ENCODE measurements around the gene MTCL3.
A peak's percentile ranks its signal among the peaks of the same experiment; 100 is the strongest.

MTCL3 gene

DNA sequence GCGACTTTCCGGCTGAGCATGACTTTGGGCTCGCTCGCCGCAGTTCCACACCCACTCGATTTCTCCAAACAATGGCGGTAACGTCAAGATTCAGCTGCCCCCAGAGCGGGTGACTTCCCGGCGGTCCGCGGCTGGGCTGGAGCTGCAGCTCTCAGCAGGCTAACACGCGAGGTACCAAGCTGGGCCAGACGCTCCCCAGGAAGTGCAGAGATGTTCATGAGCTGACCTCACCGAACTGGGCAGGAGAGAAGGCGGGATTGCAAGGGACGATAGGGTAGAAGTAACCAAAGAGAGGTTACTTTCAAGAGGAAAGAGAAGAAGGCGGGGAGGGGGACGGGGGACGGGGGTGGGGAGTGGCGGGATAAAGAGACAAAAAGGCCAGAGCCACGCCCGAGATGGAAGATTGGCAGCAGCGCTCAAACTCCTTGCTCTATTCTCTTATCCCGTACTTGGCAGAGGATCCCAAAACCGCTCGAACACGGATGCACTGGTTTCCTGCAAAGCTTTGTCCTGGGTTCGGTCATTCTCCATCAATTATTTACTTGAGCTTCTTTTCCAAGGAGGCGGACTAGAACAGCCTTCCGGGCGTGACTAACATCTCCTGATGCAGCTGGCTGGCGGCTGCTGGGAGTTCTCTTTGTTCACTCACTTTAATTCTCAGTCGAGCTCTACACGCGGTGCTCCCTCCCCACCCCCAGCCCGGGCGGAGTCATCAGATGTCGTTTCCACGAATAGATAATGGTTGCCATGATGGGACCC is at the start of gene MTCL3:
Gene MTCL3 (minus strand): TSS at position 626 of the 759 bp plus-strand sequence.
- Mint-ChIP-seq H3K36me3 (no peaks in the 10 kb centered on the region), H3K27ac (no peak within 1 kb of the TSS), H3K4me3 (peak within 1 kb of the TSS in 3 of 4 donors; percentile 30 to 60 (median 52)), H3K4me1 (peaks cover 16 to 19% (median 18%) of the 10 kb centered on the region in 3 donors), H3K27me3 (peaks cover 31% of the 10 kb centered on the region), H3K9me3 (no peaks in the 10 kb centered on the region)

DNA sequence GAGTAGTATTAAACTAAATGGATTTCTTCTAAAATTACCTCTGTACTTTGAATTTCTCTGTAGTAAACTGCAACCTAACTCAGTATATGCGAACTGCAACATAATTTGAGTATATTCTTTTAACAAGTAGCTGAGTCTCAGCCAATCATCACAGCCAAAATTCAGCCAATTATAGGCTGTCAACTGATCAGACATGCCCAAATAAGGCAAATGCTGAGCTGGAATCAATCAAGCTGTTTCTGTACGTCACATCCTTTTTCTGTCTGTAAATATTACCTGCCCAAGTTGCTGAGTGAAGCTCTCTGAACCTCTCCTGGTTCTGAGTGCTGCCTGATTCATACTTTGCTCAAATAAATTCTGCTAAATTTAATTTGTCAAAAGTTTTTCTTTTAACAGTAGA is 48.3 kb upstream of the MTCL3 start:
- H3K27ac Mint-ChIP-seq, result no peak overlapping the region
- no peaks in the 10 kb centered on the region for H3K9me3 Mint-ChIP-seq
- H3K4me3 Mint-ChIP-seq, result no peak overlapping the region
- H3K27me3 Mint-ChIP-seq, result no peaks in the 10 kb centered on the region
- peaks cover 4 to 6% (median 5%) of the 10 kb centered on the region in 3 donors for H3K4me1 Mint-ChIP-seq
- no peaks in the 10 kb centered on the region for H3K36me3 Mint-ChIP-seq

DNA sequence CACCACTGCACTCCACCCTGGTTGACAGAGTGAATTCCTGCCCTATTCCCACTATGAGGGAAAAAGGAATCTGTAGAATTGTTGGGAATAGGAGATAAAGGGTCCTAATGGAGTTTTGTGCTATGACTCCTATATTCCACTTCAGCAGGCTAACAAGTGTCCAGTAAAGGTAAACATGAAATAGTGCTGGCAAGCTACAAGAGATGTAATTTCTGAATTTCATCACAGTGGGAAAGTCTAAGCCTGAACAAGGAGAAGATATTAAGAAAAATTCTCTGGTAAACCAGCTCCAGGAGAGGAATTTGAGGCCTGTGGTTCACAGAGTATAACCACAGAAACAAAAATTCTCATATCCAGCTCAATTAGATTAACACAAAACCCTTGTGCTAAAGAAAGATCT is 47.5 kb upstream of the MTCL3 start:
- Mint-ChIP-seq H3K36me3 (no peaks in the 10 kb centered on the region), H3K4me3 (no peak overlapping the region), H3K9me3 (no peaks in the 10 kb centered on the region), H3K27ac (no peak overlapping the region), H3K27me3 (no peaks in the 10 kb centered on the region), H3K4me1 (peaks cover 4 to 6% (median 5%) of the 10 kb centered on the region in 3 donors)

DNA sequence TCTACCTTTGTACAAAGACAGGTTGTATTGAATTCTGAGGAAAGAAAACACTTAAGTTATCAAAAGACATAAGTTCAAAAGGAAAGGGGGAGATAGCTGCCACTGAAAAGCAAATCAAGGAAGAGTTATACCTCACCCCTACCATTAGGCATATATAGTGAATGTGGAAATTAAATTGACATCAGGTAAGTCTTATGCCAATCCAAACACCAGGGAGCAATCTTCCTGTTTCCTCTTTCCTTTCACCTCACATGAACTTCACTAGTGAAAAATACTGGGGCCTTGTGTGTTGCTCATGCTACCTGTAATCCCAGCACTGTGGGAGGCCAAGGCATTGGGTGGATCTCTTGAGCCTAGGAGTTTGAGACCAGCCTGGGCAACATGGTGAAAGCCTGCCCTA is 47.0 kb upstream of the MTCL3 start:
- no peaks in the 10 kb centered on the region for H3K27me3 Mint-ChIP-seq
- H3K36me3 Mint-ChIP-seq, result no peaks in the 10 kb centered on the region
- peaks cover 0 to 6% (median 5%) of the 10 kb centered on the region in 3 donors for H3K4me1 Mint-ChIP-seq
- no peak overlapping the region for H3K4me3 Mint-ChIP-seq
- H3K9me3 Mint-ChIP-seq, result no peaks in the 10 kb centered on the region
- H3K27ac Mint-ChIP-seq, result no peak overlapping the region

DNA sequence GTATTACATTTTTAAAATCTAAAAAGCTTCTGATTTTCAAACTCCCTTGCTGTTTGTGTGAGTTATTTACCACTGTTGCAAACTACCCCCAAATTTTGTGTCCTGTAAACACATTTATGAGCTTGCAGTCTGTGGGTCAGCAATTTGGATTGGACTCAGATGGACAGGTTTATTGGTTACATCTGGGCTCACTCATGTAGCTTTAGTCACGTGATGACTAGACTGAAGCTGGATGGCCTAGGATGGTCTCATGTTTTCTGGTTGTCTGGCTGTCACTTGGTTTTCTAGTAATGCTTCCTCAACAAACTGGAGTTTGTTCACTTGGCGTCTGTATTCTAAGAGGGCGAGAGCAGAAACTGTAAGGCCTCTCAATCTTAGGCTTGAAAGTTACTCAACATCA is 45.6 kb upstream of the MTCL3 start:
- Mint-ChIP-seq H3K27ac (no peak overlapping the region), H3K27me3 (no peaks in the 10 kb centered on the region), H3K4me1 (no peaks in the 10 kb centered on the region), H3K36me3 (no peaks in the 10 kb centered on the region), H3K4me3 (no peak overlapping the region), H3K9me3 (no peaks in the 10 kb centered on the region)

DNA sequence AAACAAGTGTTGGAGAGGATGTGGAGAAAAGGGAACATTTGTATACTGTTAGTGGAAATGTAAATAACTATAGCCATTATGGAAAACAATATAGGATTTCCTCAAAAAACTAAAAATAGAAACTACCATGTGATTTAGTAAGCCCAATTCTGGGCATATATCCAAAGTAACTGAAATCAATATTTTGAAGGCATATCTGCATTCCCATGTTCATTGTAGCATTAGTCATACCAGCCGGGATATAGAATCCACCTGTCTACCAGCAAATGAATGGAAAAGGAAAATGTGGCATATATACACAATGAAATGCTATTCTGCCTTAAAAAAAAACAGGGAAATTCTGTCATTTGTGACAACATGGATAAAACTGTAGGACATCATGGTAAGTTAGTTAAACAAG is 42.5 kb upstream of the MTCL3 start:
- Mint-ChIP-seq H3K4me1 (no peaks in the 10 kb centered on the region), H3K27ac (no peak overlapping the region), H3K36me3 (no peaks in the 10 kb centered on the region), H3K9me3 (no peaks in the 10 kb centered on the region), H3K4me3 (no peak overlapping the region), H3K27me3 (no peaks in the 10 kb centered on the region)

DNA sequence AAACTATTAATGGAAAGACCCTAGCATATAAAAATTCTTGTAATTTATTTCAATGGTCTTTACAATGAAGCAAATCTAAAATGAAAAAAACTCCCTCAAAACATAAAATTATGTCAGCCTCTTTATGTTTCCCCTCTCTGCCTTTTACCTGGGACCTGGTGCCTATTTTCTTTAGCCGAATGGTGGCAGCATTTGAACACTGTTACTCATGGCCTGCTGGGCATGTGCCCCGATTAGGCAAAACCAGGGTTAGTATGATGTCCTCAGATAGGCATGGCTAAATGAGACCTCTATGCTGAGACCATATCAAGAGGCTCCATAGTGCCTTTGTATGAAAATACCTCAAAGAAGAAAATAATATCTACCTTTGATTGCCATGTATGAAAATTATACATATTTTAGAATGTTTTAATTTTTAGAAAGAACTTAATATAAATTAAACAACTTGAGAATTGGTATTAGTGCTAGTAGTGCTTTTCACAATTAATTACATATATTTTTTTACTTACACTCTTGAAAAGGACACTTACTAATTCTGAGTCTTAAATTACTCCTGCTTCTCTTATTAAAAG is 35.4 kb upstream of the MTCL3 start:
- H3K27me3 Mint-ChIP-seq, result peaks cover 3% of the 10 kb centered on the region

DNA sequence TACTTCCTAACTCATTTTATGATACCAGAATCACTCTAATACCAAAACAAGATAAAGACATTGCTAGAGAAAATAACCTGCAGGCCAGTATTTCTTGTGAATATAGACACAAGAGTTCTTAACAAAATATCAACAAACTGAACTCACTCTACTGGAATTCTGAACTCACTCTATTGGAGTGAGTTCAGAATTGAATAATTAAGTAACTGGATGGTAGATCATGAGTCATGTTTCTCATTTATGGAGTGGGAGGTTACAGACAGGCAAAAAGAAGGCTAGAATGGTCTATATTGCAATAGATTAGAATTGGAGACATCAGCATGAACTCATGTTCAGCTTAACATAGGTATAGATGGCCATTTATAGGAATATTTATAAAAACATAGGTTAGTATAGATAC is 31.3 kb upstream of the MTCL3 start:
- H3K9me3 Mint-ChIP-seq, result no peaks in the 10 kb centered on the region
- H3K4me1 Mint-ChIP-seq, result no peaks in the 10 kb centered on the region
- no peak overlapping the region for H3K4me3 Mint-ChIP-seq
- no peak overlapping the region for H3K27ac Mint-ChIP-seq
- peaks cover 6% of the 10 kb centered on the region for H3K27me3 Mint-ChIP-seq
- no peaks in the 10 kb centered on the region for H3K36me3 Mint-ChIP-seq

More for the DNA sequence above, 35.4 kb upstream of the MTCL3 start:
- Mint-ChIP-seq H3K27ac (no peak overlapping the region), H3K36me3 (no peaks in the 10 kb centered on the region), H3K9me3 (no peaks in the 10 kb centered on the region), H3K4me1 (no peaks in the 10 kb centered on the region), H3K4me3 (no peak overlapping the region)

DNA sequence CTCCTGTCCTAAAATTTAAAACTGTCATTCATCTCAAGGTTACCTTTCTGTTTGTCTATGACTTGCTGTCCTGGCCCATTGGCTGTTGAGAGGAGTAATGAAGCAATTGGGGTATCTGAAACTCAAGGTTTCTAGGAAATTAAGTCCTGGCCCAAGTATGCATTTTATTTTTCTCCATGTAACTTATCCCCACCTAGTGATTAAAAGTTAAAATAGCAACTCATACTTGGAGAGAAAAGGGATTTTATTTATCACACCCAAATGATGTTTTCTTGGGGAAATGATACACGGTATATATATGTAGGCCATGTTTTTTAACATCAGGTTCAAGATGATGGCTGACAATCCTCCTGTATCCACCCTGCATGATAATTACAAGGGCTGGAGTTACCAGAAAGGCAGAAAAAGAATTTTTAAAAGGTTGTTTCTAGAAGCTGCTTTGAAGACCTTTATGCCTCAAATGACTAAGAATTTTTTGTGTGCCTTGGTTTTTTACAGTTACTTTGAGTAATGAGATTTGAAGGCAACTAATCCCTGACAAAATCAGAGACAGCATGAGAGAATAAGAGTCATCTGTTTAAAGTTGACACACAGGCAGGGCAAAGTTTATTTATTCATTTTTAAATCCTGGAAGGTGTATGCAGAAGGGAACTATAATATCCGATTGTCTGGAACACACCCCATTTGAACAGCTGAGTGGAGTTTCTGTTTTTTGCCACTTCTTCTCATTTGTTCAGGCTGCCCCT is 28.9 kb upstream of the MTCL3 start:
- H3K4me3 Mint-ChIP-seq, result no peak overlapping the region
- no peaks in the 10 kb centered on the region for H3K9me3 Mint-ChIP-seq
- no peaks in the 10 kb centered on the region for H3K4me1 Mint-ChIP-seq
- no peaks in the 10 kb centered on the region for H3K36me3 Mint-ChIP-seq
- H3K27ac Mint-ChIP-seq, result no peak overlapping the region
- peaks cover 6% of the 10 kb centered on the region for H3K27me3 Mint-ChIP-seq

DNA sequence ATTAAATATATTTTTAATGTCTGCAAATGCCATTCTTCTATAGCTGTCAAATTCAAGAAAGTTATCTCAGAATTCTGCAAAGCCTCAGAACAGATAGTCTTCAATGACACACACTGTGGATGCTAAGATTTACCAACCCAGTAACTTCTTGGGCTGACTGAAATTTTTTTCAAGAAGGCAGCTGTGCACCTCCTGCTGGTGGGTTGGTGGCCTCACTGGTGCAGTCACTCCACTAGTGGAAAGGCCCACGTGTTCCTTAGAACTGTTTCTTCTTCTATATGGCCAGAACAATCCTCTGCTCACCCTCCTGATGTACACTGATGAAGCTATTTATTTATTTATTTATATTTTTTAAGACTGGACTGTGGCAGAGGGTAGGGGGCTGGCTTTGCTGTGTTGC is 28.1 kb upstream of the MTCL3 start:
- H3K36me3 Mint-ChIP-seq, result no peaks in the 10 kb centered on the region
- H3K27ac Mint-ChIP-seq, result no peak overlapping the region
- H3K9me3 Mint-ChIP-seq, result no peaks in the 10 kb centered on the region
- H3K4me1 Mint-ChIP-seq, result no peaks in the 10 kb centered on the region
- no peak overlapping the region for H3K4me3 Mint-ChIP-seq
- peaks cover 3% of the 10 kb centered on the region for H3K27me3 Mint-ChIP-seq

DNA sequence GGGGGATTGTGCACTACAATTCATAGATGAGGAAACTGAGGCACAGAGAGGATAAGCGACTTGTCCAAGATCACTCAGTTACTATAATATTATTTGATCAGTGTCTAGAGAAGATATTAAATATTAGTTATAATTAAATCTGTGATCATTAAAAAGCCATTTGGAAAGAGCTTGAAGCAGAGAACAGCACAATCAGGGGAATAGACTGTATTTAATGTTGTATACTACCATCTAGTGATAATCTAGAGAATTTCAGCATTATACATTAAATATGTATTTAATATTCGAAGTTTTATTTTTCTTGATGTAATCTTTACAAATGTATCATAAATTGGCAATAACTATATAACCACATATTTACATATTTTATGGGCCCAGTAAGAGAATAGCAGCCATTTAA is 20.1 kb upstream of the MTCL3 start:
- H3K4me3 Mint-ChIP-seq, result no peak overlapping the region
- H3K27me3 Mint-ChIP-seq, result peaks cover 4% of the 10 kb centered on the region
- no peaks in the 10 kb centered on the region for H3K9me3 Mint-ChIP-seq
- H3K4me1 Mint-ChIP-seq, result peaks cover 0 to 1% (median 0%) of the 10 kb centered on the region in 3 donors
- H3K36me3 Mint-ChIP-seq, result no peaks in the 10 kb centered on the region
- no peak overlapping the region for H3K27ac Mint-ChIP-seq

DNA sequence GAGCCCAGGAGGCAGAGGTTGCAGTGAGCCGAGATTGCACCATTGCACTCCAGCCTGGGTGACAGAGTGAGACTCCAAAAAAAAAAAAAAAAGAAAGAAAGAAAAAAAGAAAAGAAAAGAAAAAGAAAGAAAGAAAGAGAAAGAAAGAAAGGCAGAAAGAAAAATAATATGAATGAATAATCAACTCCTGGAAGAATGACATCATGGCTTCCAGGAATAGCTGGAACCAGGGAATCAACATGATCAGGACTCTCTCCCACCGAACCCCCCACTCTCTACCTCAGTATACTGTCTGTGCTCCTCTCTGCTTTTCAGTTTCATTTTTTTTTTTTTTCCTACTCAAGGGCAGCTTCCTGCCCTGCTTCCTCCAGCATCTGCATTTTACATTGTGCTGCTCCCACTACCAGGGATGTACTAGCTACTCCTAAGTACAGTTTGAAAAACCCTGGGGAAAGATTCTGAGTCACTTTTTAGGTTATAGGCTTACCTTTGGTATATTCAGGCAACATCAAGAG is 19.7 kb upstream of the MTCL3 start:
- peaks cover 0 to 1% (median 0%) of the 10 kb centered on the region in 3 donors for H3K4me1 Mint-ChIP-seq
- no peak overlapping the region for H3K27ac Mint-ChIP-seq
- no peak overlapping the region for H3K4me3 Mint-ChIP-seq
- no peaks in the 10 kb centered on the region for H3K9me3 Mint-ChIP-seq
- peaks cover 4% of the 10 kb centered on the region for H3K27me3 Mint-ChIP-seq
- H3K36me3 Mint-ChIP-seq, result no peaks in the 10 kb centered on the region

DNA sequence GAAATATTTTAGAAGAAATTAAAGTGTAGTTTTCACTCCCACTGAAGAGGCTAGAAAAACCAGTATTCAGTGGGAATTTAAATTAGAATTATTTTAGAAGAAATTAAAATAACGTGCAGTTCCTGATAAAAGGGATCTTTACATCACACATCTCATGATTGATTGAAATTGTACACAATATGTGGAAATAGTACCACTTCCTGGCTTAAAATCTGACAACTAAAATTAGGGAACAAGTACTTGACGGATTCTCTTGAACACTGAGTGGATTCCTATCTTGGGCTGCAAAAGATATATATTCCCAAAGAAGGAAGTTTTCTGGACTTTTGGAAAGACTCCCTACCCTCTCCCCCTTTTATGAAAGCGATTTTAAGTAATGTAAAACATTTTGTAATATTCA is 14.6 kb upstream of the MTCL3 start:
- Mint-ChIP-seq H3K9me3 (no peaks in the 10 kb centered on the region), H3K27ac (no peak overlapping the region), H3K36me3 (no peaks in the 10 kb centered on the region), H3K4me3 (no peak overlapping the region), H3K4me1 (no peaks in the 10 kb centered on the region), H3K27me3 (peaks cover 4% of the 10 kb centered on the region)

DNA sequence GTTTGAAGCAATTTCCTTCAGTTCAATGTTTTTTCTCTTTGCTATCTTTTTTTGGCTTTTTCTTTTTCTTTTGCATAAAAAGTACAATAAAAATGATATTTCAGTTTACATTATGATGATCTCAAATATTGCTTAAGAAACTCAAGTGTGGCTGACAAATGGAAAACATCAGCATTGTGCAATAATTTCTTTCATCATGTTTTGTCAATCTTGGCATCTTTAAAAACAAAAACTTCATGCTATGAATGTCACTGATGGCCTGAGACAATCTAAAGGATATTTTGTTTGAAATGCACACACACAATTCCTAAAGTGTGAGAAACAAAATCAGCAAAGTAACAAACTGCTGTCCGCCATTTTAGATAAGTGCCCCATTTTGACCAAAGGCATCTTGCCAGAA is 13.9 kb upstream of the MTCL3 start:
- Mint-ChIP-seq H3K9me3 (no peaks in the 10 kb centered on the region), H3K36me3 (no peaks in the 10 kb centered on the region), H3K27me3 (peaks cover 4% of the 10 kb centered on the region), H3K27ac (no peak overlapping the region), H3K4me3 (no peak overlapping the region), H3K4me1 (no peaks in the 10 kb centered on the region)

DNA sequence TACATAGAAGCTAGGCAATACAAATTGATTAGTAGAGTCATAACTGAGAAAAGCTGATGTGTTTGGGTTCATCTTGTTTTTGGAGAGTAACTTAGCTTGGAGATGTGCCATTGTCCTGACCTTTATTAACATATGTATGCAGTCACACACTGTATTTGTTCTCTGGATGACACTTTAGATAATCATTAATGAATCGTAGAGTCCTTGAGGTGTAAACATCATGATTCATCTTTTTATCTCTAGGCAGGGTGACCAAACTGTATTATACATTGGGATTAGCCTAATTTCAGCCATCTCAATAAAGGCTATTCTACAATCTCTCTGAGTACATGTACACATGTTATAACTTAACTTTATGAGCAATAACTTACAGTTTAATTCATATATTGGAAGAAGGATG is 3.6 kb upstream of the MTCL3 start:
- no peak overlapping the region for H3K27ac Mint-ChIP-seq
- H3K9me3 Mint-ChIP-seq, result no peaks in the 10 kb centered on the region
- H3K36me3 Mint-ChIP-seq, result no peaks in the 10 kb centered on the region
- H3K4me3 Mint-ChIP-seq, result no peak overlapping the region
- peaks cover 34% of the 10 kb centered on the region for H3K27me3 Mint-ChIP-seq
- peaks cover 0 to 5% (median 4%) of the 10 kb centered on the region in 3 donors for H3K4me1 Mint-ChIP-seq

All from IgD-negative memory B cell (primary cell).